OCI-LY3 (cell line): ENCODE measurements around the gene TMEM121B.

ENCODE experiments used
- EZH2phosphoT487 ChIP-seq: fragments of 200-600 bp; shearing (Covaris generic); IDR thresholded peaks from 2 replicates; pipeline ENCODE4 v1.6.1; 2018; ENCODE audit warnings: antibody characterized with exemption, mixed run types, low read depth
- TF ChIP-seq, protein P1 (sequence below): fragments of 200-600, 300-600 bp; sonication (generic); IDR thresholded peaks from 2 replicates; pipeline ENCODE4 v1.5.1; 2014; ENCODE audit warnings: antibody characterized with exemption, low read length, low read depth

DNA sequence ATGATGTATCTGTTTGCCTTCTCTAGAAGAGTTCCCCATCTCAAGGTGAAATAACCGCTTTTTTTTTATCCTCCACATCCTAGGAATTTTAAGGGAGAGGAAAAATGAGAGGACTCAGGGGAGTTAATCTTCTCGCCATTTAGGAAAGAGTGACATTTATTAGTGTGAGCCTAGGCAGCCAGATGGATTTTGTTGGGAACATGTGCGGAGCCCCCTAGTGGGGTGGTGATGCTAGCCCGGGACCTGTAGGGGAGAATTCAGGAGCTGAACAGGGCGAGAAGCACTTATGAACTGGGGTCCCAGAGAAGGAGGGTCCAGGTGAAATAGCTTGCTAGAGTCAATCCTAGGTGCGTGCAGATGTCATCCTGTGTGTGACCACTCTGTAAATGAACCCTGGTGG is 25.6 kb downstream of the TMEM121B start:
- TF ChIP-seq, protein P1, sequence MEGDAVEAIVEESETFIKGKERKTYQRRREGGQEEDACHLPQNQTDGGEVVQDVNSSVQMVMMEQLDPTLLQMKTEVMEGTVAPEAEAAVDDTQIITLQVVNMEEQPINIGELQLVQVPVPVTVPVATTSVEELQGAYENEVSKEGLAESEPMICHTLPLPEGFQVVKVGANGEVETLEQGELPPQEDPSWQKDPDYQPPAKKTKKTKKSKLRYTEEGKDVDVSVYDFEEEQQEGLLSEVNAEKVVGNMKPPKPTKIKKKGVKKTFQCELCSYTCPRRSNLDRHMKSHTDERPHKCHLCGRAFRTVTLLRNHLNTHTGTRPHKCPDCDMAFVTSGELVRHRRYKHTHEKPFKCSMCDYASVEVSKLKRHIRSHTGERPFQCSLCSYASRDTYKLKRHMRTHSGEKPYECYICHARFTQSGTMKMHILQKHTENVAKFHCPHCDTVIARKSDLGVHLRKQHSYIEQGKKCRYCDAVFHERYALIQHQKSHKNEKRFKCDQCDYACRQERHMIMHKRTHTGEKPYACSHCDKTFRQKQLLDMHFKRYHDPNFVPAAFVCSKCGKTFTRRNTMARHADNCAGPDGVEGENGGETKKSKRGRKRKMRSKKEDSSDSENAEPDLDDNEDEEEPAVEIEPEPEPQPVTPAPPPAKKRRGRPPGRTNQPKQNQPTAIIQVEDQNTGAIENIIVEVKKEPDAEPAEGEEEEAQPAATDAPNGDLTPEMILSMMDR, result peak; percentile 37
- no peak for TF ChIP-seq EZH2phosphoT487
